Thyroid gland (tissue), 4 donors: ENCODE results near the gene KRTAP4-5. TPM values are rescaled to one million over a fixed set of nuclear protein-coding genes. Genes with fewer than 3 reads are reported as not detected.

Experiments used
- DNase-seq, 2 donors: peaks; one replicate each; pipeline ENCODE4 v3.0.0-alpha.2; 2019
- H3K27ac ChIP-seq, 3 donors: fragments of 200-600 bp; sonication (generic); 1 replicate in 2 of 3; 2 replicates in 1 of 3; pipeline ENCODE4 v1.5.1; 2016 to 2019; ENCODE audit warnings: mild to moderate bottlenecking in 1 of 3, moderate library complexity in 1 of 3
- H3K27me3 ChIP-seq: fragments of 200-600 bp; sonication (generic); one replicate; pipeline ENCODE4 v1.5.1; 2019
- H3K36me3 ChIP-seq, 2 donors: fragments of 200-600 bp; sonication (generic); one replicate each; pipeline ENCODE4 v1.5.1; 2016 to 2019
- H3K4me1 ChIP-seq, 2 donors: fragments of 200-600 bp; sonication (generic); one replicate each; pipeline ENCODE4 v1.5.1; 2017 to 2019
- H3K4me3 ChIP-seq, 3 donors: fragments of 200-600 bp; sonication (generic); replicated peaks in 1 of 3; 1 replicate in 2 of 3; 2 replicates in 1 of 3; pipeline ENCODE4 v1.5.1; 2016; ENCODE audit warnings: mild to moderate bottlenecking in 1 of 3
- H3K9me3 ChIP-seq: fragments of 200-600 bp; sonication (generic); one replicate; pipeline ENCODE4 v1.5.1; 2017
- CTCF ChIP-seq, 6 experiments: fragments of 200-600 bp in 3 of 6; fragments of 450-650 bp in 3 of 6; sonication (generic) in 3 of 6; IDR thresholded peaks; one replicate each; pipeline ENCODE4 v1.5.1; 2016 to 2019; ENCODE audit warnings: antibody characterized with exemption in 6 of 6, mild to moderate bottlenecking in 2 of 6, inconsistent platforms in 1 of 6, moderate library complexity in 1 of 6
- POLR2A ChIP-seq, 2 donors: fragments of 450-650 bp; IDR thresholded peaks; one replicate each; pipeline ENCODE4 v1.6.1; 2017; ENCODE audit warnings: antibody characterized with exemption in 2 of 2, mild to moderate bottlenecking in 2 of 2, moderate library complexity in 1 of 2
- WGBS, 2 donors: methylation state at CpG; one replicate each; pipeline ENCODE4 v1.1.5; 2017; 5-methylcytosine and 5-hydroxymethylcytosine counted together
- intact Hi-C: fragments of 100-400 bp; cut with DNase I; formaldehyde crosslinking; loops from one replicate; pipeline ENCODE4 v1.15.1; 2023
- total RNA-seq, 4 donors: library from RNA; depleted of rRNA; stranded (reverse); fragments of >200 nt; gene quantifications; one replicate each; pipeline ENCODE4 v1.2.3, GENCODE V29; 2016

KRTAP4-5 gene
- total RNA-seq, 4 donors from 2014 or later: not detected

GRCh38 chr17:41184480-41184961, 34.9 kb upstream of the KRTAP4-5 start, which contains the start of gene KRTAP4-1:
KRTAP4-1 (minus strand) TSS chr17:41184911; CDS start chr17:41184854, 57 bp downstream.
- no peak for TF ChIP-seq CTCF (IDR thresholded peaks at IDR 0.05)
- TF ChIP-seq POLR2A (IDR thresholded peaks at IDR 0.05): no peak
- intact Hi-C loops: no loop called here

GRCh38 chr17:41178843-41179616, 29.4 kb upstream of the KRTAP4-5 start:
- no peak for DNase-seq

More at GRCh38 chr17:41184480-41184961, 34.9 kb upstream of the KRTAP4-5 start, which contains the start of gene KRTAP4-1:
- Histone ChIP-seq H3K27ac (no peak within 1 kb of the TSS), H3K36me3 (no peaks in the 10 kb centered on the region), H3K9me3 (no peaks in the 10 kb centered on the region), H3K4me3 (no peak within 1 kb of the TSS), H3K4me1 (no peaks in the 10 kb centered on the region), H3K27me3 (no peaks in the 10 kb centered on the region)
- 68 to 74% methylated on average over 7 to 9 of the region's 9 CpGs for WGBS, 2 donors
- DNase-seq: no peak

GRCh38 chr17:41178341-41178740, 28.7 kb upstream of the KRTAP4-5 start:
- H3K27ac ChIP-seq: no peak overlapping the region
- no peak for DNase-seq
- no peak overlapping the region for H3K4me3 ChIP-seq
- H3K4me1 ChIP-seq: no peaks in the 10 kb centered on the region
- no peaks in the 10 kb centered on the region for H3K9me3 ChIP-seq
- intact Hi-C loops: no loop called here
- H3K36me3 ChIP-seq: no peaks in the 10 kb centered on the region
- no peaks in the 10 kb centered on the region for H3K27me3 ChIP-seq
- 91 to 92% methylated on average over 3 of the region's 3 CpGs for WGBS, 2 donors
- no peak for TF ChIP-seq POLR2A (IDR thresholded peaks at IDR 0.05)
- no peak for TF ChIP-seq CTCF (IDR thresholded peaks at IDR 0.05)

More at GRCh38 chr17:41178843-41179616, 29.4 kb upstream of the KRTAP4-5 start:
- no peaks in the 10 kb centered on the region for H3K27me3 ChIP-seq
- H3K27ac ChIP-seq: no peak overlapping the region
- intact Hi-C loops: no loop called here
- no peaks in the 10 kb centered on the region for H3K9me3 ChIP-seq
- TF ChIP-seq POLR2A (IDR thresholded peaks at IDR 0.05) (no peak), CTCF (IDR thresholded peaks at IDR 0.05) (no peak)
- no peaks in the 10 kb centered on the region for H3K36me3 ChIP-seq
- H3K4me3 ChIP-seq: no peak overlapping the region
- 80 to 85% methylated on average over 1 of the region's 1 CpG for WGBS, 2 donors
- H3K4me1 ChIP-seq: no peaks in the 10 kb centered on the region

- WGBS, 2 donors: 93 to 100% methylated on average over 3 to 7 of the region's 7 CpGs
- H3K9me3 ChIP-seq: no peaks in the 10 kb centered on the region
- intact Hi-C loops: no loop called here
- no peak for TF ChIP-seq CTCF (IDR thresholded peaks at IDR 0.05)
- no peak for TF ChIP-seq POLR2A (IDR thresholded peaks at IDR 0.05)
- H3K4me3 ChIP-seq: no peak within 1 kb of the TSS
- no peak for DNase-seq
- H3K27me3 ChIP-seq: no peaks in the 10 kb centered on the region
- H3K27ac ChIP-seq: no peak within 1 kb of the TSS
- no peaks in the 10 kb centered on the region for H3K36me3 ChIP-seq
- no peaks in the 10 kb centered on the region for H3K4me1 ChIP-seq
These were observed 28.2 kb upstream of the KRTAP4-5 start, which contains the start of gene KRTAP4-2 for GRCh38 chr17:41177727-41178271. KRTAP4-2 (minus strand) TSS chr17:41178221; CDS start chr17:41178164, 57 bp downstream.
